Measurements from ENCODE around the gene TOMM40.

Gene TOMM40

GRCh38 chr19:44848036-44848811 is 42.8 kb upstream of the TOMM40 start:
- DNase-seq (ENCODE audit: low spot score) = no peak
- no peak for TF ChIP-seq CTCF (IDR thresholded peaks at IDR 0.05; ENCODE audit: borderline replicate concordance, control extremely low read depth, extremely low read depth, insufficient read depth, missing control alignments)
- in situ Hi-C loops (cut with MboI; ENCODE audit: low sequenced_read_pairs, unreplicated experiment) = no loop called here

DNA sequence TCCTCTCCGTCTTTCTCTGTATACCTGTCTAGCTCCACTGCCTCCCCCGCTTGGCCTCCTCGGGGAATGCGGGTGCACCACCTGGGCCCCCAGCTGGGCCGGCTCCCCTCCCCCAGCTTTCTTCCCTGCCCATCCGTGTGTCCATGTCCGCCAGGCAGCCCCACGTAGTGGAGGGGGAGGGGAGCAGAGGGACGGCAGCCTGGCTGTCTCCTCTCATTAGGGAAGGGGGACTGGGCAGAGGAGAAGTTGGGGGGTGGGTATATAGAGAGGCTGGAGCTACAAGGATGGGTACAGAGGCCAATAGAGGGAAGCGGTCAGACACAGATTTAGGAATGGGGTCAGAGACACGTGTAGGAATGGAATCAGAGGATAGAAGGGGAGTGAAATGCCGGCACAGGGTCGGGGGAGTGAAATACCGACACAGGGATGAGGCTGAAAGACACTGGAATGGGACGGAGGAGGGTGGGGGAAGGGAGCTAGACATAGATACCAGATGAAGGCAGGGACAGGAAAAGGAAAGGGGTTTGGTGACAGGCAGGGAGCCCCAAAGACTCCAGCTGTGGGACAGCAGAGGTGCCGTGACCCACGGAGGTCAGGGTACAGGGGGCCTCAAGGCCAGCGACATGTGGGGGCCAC is 42.1 kb upstream of the TOMM40 start:
- in situ Hi-C loops (cut with MboI; ENCODE audit: low sequenced_read_pairs, unreplicated experiment) = no loop called here
- no peak for DNase-seq (ENCODE audit: low spot score)
- TF ChIP-seq CTCF (IDR thresholded peaks at IDR 0.05; ENCODE audit: borderline replicate concordance, control extremely low read depth, extremely low read depth, insufficient read depth, missing control alignments) = no peak

GRCh38 chr19:44850641-44851109 is 40.4 kb upstream of the TOMM40 start:
- in situ Hi-C loops (cut with MboI; ENCODE audit: low sequenced_read_pairs, unreplicated experiment) = no loop called here
- no peak for DNase-seq (ENCODE audit: low spot score)
- TF ChIP-seq CTCF (IDR thresholded peaks at IDR 0.05; ENCODE audit: borderline replicate concordance, control extremely low read depth, extremely low read depth, insufficient read depth, missing control alignments) = no peak

DNA sequence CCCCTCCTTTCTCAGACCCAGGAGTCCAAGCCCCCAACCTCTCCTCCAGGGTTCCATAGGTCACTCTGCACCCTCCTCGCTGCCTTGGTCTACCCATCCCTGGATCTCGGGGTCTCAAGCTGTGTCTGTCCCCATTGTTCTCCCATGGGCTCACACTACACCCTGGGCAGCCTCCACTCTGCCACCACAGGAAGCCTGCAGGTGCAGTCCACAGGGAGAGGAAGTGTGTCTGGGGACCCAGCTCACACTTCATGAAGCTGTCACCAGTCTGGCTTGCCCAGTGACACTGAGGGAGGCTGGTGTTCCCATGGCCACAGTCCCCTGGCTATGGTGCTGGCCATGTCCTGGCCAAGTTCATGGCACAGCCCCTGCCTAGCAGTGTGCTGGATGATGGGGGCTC is 39.6 kb upstream of the TOMM40 start:
- no peak for DNase-seq (ENCODE audit: low spot score)
- in situ Hi-C loops (cut with MboI; ENCODE audit: low sequenced_read_pairs, unreplicated experiment) = no loop called here
- no peak for TF ChIP-seq CTCF (IDR thresholded peaks at IDR 0.05; ENCODE audit: borderline replicate concordance, control extremely low read depth, extremely low read depth, insufficient read depth, missing control alignments)

DNA sequence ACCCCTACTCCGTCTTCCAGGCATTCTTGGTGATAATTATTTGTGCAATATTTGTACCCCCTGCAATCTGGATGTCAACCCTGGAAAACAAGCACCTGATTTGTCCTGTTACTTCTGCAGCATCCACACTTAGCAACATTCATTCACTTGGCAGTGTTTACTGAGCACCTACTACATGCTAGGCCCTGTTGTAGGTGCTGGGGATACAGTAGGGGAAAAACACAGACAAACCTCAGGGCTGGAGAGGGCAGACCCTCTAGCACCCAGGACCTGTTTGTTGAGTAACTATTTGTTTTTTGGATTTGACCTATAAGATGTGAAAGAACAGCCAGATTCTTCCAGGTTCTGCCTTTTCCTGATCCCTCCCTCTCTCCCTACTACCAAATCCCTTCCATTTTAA is 35.4 kb upstream of the TOMM40 start:
- TF ChIP-seq CTCF (IDR thresholded peaks at IDR 0.05; ENCODE audit: borderline replicate concordance, control extremely low read depth, extremely low read depth, insufficient read depth, missing control alignments) = no peak
- in situ Hi-C loops (cut with MboI; ENCODE audit: low sequenced_read_pairs, unreplicated experiment) = no loop called here
- DNase-seq (ENCODE audit: low spot score) = no peak

DNA sequence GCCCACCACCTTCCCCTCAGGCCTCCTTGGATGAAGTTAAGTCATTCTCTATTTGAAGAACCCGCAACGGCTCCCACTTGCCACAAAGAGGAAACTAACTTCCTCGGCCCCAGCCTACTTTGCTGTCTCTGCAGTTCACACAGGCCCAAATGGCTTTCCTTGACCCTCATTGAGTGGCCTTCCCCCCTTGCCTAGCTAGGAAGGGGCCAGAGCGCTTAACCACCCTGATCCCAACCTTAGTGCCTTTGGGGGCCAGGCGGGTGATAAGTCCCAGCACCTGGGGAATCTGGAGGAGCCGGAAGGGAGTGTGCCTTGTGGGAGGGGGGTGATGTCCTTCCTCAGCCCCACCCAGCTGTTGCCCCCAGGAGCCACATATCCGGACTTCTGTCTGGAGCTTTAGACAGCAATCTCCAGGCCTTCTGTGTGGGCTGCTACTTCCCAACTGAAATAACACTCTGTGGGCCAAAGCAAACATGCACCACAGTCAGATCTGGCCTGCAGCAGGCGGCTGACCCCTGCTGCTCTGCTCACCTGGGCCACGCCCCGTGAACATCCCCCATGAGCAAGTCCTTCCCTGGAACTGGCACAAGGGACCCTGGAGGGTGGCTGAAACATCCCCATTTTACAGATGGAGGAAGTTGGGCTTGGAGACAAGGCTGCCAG is 34.5 kb upstream of the TOMM40 start:
- no peak for TF ChIP-seq CTCF (IDR thresholded peaks at IDR 0.05; ENCODE audit: borderline replicate concordance, control extremely low read depth, extremely low read depth, insufficient read depth, missing control alignments)
- in situ Hi-C loops (cut with MboI; ENCODE audit: low sequenced_read_pairs, unreplicated experiment) = no loop called here
- no peak for DNase-seq (ENCODE audit: low spot score)

All from GM13976 (cell line).